ENCODE measurements around the gene ENTPD8. TPM values are rescaled to one million over a fixed set of nuclear protein-coding genes. Genes with fewer than 3 reads are reported as not detected.

ENTPD8 gene
- total RNA-seq, 1 experiment from 2014 or later: 0.97 TPM

DNA sequence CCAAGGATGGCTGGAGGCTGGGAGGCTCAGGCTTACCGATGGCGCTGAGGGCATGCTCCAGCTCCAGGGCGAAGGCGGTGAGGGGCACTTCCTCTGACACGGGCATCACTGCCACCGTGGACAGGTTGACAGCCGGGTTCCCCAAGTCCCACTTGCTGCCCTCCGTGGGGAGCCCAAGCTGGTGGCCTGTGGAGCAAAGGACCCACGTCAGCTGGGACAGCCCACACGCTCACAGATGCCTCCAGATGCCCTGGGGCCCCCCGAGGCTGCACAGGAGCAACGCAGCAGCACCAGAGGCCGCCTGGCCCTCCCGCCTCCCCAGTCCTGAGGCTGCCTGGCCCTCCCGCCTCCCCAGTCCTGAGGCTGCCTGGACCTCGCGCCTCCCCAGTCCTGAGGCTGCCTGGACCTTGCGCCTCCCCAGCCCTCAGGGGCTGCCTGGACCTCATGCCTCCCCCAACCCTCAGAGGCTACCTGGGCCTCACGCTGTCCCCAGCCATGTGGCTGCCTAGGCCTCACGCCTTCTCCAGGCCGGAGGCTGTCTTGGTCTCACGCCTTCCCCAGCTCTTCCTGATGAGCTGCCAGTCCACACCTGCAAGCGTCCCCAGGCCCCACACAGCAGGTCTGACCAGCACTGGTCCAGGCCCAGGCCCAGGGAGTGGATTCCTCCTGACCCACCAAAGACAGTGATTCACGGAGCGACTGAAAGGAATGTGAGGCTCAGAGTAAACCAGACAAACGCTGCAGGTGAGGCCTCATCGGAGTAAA is 43.6 kb upstream of the ENTPD8 start:
- intact Hi-C loops (cut with micrococcal nuclease; ENCODE audit: unreplicated experiment): no loop called here
- BruUV-seq (replicated peaks): no TSS peak

DNA sequence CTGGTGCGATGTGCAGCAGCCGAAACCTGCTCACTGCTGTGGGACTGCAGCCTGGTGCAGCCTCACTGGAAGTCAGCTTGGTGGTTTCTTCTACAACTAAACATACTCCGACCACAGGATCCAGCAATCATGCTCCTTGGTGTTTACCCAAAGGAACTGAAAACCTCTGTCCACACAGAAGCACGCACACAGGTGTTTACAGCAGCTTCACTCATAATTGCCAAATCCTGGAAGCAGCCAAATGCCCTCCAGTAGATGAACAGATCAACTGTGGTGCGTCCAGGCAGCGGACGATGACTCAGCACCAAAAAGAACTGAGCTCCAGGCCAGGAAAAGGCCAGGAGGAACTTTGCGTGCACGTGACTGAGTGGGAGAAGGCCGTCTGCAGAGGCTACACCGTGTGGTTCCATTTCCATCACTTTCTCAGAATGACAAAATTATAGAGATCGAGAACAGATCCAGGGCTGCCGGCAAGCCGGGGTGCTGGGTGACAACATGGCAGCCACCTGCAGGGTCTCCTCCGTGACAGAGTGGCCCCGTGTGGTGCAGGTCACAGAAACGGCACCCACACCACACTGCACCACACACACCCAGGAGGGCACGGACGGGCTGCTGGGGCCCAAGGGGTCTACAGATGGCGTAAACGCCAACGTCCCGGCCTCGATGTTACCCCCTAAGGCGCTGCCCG is 41.1 kb upstream of the ENTPD8 start:
- CTCF ChIA-PET: no interaction called here
- DNase-seq: no peak
- Mint-ChIP-seq H3K36me3 (ENCODE audit: insufficient read depth, unreplicated experiment) (no peaks in the 10 kb centered on the region), H3K27ac (ENCODE audit: unreplicated experiment) (no peak overlapping the region), H3K4me3 (ENCODE audit: low read depth, unreplicated experiment) (no peak overlapping the region), H3K4me1 (ENCODE audit: low read depth, unreplicated experiment) (no peaks in the 10 kb centered on the region), H3K27me3 (ENCODE audit: unreplicated experiment) (peaks cover 13% of the 10 kb centered on the region), H3K9me3 (ENCODE audit: low read depth, unreplicated experiment) (no peaks in the 10 kb centered on the region)
- BruUV-seq (replicated peaks): no TSS peak
- intact Hi-C loops (cut with micrococcal nuclease; ENCODE audit: unreplicated experiment): no loop called here
- TF ChIP-seq, protein P1, sequence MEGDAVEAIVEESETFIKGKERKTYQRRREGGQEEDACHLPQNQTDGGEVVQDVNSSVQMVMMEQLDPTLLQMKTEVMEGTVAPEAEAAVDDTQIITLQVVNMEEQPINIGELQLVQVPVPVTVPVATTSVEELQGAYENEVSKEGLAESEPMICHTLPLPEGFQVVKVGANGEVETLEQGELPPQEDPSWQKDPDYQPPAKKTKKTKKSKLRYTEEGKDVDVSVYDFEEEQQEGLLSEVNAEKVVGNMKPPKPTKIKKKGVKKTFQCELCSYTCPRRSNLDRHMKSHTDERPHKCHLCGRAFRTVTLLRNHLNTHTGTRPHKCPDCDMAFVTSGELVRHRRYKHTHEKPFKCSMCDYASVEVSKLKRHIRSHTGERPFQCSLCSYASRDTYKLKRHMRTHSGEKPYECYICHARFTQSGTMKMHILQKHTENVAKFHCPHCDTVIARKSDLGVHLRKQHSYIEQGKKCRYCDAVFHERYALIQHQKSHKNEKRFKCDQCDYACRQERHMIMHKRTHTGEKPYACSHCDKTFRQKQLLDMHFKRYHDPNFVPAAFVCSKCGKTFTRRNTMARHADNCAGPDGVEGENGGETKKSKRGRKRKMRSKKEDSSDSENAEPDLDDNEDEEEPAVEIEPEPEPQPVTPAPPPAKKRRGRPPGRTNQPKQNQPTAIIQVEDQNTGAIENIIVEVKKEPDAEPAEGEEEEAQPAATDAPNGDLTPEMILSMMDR (IDR thresholded peaks at IDR 0.05; ENCODE audit: unreplicated experiment): no peak

More for the DNA sequence above, 43.6 kb upstream of the ENTPD8 start:
- Mint-ChIP-seq H3K27me3 (ENCODE audit: unreplicated experiment) (peaks cover 15% of the 10 kb centered on the region), H3K27ac (ENCODE audit: unreplicated experiment) (no peak overlapping the region), H3K4me3 (ENCODE audit: low read depth, unreplicated experiment) (no peak overlapping the region), H3K4me1 (ENCODE audit: low read depth, unreplicated experiment) (no peaks in the 10 kb centered on the region), H3K36me3 (ENCODE audit: insufficient read depth, unreplicated experiment) (no peaks in the 10 kb centered on the region), H3K9me3 (ENCODE audit: low read depth, unreplicated experiment) (no peaks in the 10 kb centered on the region)
- no peak for DNase-seq
- CTCF ChIA-PET: no interaction called here
- TF ChIP-seq, protein P1 (IDR thresholded peaks at IDR 0.05; ENCODE audit: unreplicated experiment): no peak

DNA sequence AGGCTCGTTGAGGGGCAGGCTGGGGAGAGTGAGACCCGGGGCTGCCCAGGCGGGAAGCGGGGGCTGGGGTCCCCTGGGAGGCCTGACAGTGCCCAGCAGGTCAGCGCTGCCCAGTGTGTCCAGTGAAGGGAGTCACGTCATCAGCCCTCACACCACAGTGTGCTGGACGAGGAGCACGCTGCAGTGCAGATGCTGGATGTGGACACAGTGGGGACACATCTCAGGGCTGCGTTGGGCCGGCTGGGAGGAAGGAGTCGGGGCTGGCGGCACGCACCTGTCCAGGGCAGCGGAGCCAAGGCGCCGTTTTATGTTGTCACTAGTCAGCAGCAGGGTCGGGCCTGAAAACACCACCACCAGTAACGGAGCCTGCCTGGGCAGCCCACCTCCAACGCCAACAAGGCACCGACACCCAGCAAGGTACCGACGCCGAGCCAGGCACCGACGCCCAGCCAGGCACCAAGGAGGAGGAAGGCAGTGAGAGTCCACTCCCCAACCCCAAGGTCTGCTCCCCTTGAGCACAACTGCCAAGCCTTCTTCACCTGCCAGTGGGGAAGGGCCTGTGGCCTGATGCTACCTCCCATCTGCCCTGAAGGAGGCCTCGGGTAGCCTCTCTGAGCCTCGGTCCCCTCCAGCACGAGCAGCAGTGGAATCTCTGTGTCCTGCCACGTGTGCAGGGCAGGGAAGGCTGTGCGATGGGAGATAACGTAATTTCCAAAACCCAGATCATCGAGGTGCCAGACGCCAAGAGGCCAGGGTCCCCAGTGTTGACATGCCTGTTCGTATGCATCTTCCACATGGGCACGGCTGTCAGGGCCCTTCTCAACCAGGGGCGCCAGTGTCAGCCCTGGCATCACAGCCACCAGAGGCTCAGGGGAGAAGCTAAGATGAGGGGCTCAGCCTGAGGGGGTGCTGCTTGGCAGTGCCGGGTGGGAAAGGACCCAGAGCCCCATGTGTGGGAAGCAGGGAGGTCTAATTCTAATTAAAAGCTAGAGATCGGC is 39.8 kb upstream of the ENTPD8 start:
- DNase-seq: no peak
- H3K36me3 Mint-ChIP-seq (ENCODE audit: insufficient read depth, unreplicated experiment): no peaks in the 10 kb centered on the region

More for the DNA sequence above, 39.8 kb upstream of the ENTPD8 start:
- CTCF ChIA-PET: no interaction called here
- no peak overlapping the region for H3K27ac Mint-ChIP-seq (ENCODE audit: unreplicated experiment)
- no peaks in the 10 kb centered on the region for H3K4me1 Mint-ChIP-seq (ENCODE audit: low read depth, unreplicated experiment)
- intact Hi-C loops (cut with micrococcal nuclease; ENCODE audit: unreplicated experiment): no loop called here
- H3K9me3 Mint-ChIP-seq (ENCODE audit: low read depth, unreplicated experiment): peaks cover 2% of the 10 kb centered on the region
- TF ChIP-seq, protein P1 (IDR thresholded peaks at IDR 0.05; ENCODE audit: unreplicated experiment): no peak
- no peak overlapping the region for H3K4me3 Mint-ChIP-seq (ENCODE audit: low read depth, unreplicated experiment)
- no TSS peak for BruUV-seq (replicated peaks)
- peaks cover 21% of the 10 kb centered on the region for H3K27me3 Mint-ChIP-seq (ENCODE audit: unreplicated experiment)
